Calu3 (cell line): ENCODE results near the gene NDUFS6. TPM values are rescaled to one million over a fixed set of nuclear protein-coding genes. Genes with fewer than 3 reads are reported as not detected.

Source experiments
- BruUV-seq: library from RNA; stranded (reverse); fragments of 400-500 nt; replicated peaks from 2 replicates; lab custom pipeline; 2021; lab: Mats Ljungman, UMichigan
- CTCF ChIA-PET: fragments of 300-600 bp; sonication (Branson Sonifier 250); formaldehyde crosslinking; loops from one replicate; lab custom pipeline; 2022; ENCODE audit warnings: antibody characterized with exemption; lab: Charles Lee
- DNase-seq: peaks from one replicate; pipeline ENCODE4 v3.0.0; 2022
- H3K27ac Mint-ChIP-seq: one replicate; pipeline ENCODE4 v1.8.0; 2022; ENCODE audit warnings: mixed read lengths; ENCODE audit not compliant: unreplicated experiment
- H3K27me3 Mint-ChIP-seq: one replicate; pipeline ENCODE4 v1.8.0; 2022; ENCODE audit warnings: mixed read lengths; ENCODE audit not compliant: unreplicated experiment
- H3K36me3 Mint-ChIP-seq: one replicate; pipeline ENCODE4 v1.8.0; 2022; ENCODE audit warnings: mild to moderate bottlenecking, moderate library complexity, mixed read lengths; ENCODE audit not compliant: insufficient read depth, unreplicated experiment
- H3K4me1 Mint-ChIP-seq: one replicate; pipeline ENCODE4 v1.8.0; 2022; ENCODE audit warnings: mild to moderate bottlenecking, low read depth, mixed read lengths; ENCODE audit not compliant: unreplicated experiment
- H3K4me3 Mint-ChIP-seq: one replicate; pipeline ENCODE4 v1.8.0; 2022; ENCODE audit warnings: mild to moderate bottlenecking, low read depth, moderate library complexity, mixed read lengths; ENCODE audit not compliant: unreplicated experiment
- H3K9me3 Mint-ChIP-seq: one replicate; pipeline ENCODE4 v1.8.0; 2022; ENCODE audit warnings: low read depth, mixed read lengths; ENCODE audit not compliant: unreplicated experiment
- CTCF ChIP-seq: fragments of 200-600 bp; IDR thresholded peaks from one replicate; pipeline ENCODE4 v1.8.0; 2022; ENCODE audit warnings: antibody characterized with exemption; ENCODE audit not compliant: unreplicated experiment
- intact Hi-C: fragments of 100-400 bp; cut with micrococcal nuclease; formaldehyde crosslinking; loops from one replicate; pipeline ENCODE4 v1.10.0; 2022; ENCODE audit not compliant: unreplicated experiment
- total RNA-seq: library from RNA; stranded (reverse); gene quantifications from 2 replicates; pipeline ENCODE4 v1.2.3, GENCODE V29; 2022

The NDUFS6 gene
- total RNA-seq, 1 experiment from 2014 or later, result 44.7 TPM

- no TSS peak for BruUV-seq
- peaks cover 6% of the 10 kb centered on the region for H3K9me3 Mint-ChIP-seq
- no peak overlapping the region for H3K27ac Mint-ChIP-seq
- no peaks in the 10 kb centered on the region for H3K27me3 Mint-ChIP-seq
- peaks cover 9% of the 10 kb centered on the region for H3K36me3 Mint-ChIP-seq
- no peak for DNase-seq
- H3K4me1 Mint-ChIP-seq, result no peaks in the 10 kb centered on the region
- TF ChIP-seq CTCF, result no peak
- H3K4me3 Mint-ChIP-seq, result no peak overlapping the region
- CTCF ChIA-PET, result interaction anchor here (1.0 kb wide), 1 partner anchor 20 kb away, joined by 4 read pairs; no protein-coding TSS in a partner anchor
- intact Hi-C loops, result no loop called here
Measured at GRCh38 chr5:1824109-1824821, 23.1 kb downstream of the NDUFS6 start.

- BruUV-seq, result no TSS peak
- Mint-ChIP-seq H3K36me3 (peaks cover 14% of the 10 kb centered on the region), H3K9me3 (peaks cover 6% of the 10 kb centered on the region), H3K4me1 (no peaks in the 10 kb centered on the region), H3K27me3 (no peaks in the 10 kb centered on the region), H3K4me3 (no peak overlapping the region), H3K27ac (no peak overlapping the region)
- CTCF ChIA-PET, result interaction anchor here (1.0 kb wide), 1 partner anchor 21 kb away, joined by 4 read pairs; no protein-coding TSS in a partner anchor
- intact Hi-C loops, result no loop called here
- DNase-seq, result no peak
- no peak for TF ChIP-seq CTCF
Measured at GRCh38 chr5:1824903-1825841, 24.0 kb downstream of the NDUFS6 start.

- Mint-ChIP-seq H3K27ac (no peak overlapping the region), H3K9me3 (peaks cover 6% of the 10 kb centered on the region), H3K4me1 (no peaks in the 10 kb centered on the region), H3K36me3 (peaks cover 14% of the 10 kb centered on the region), H3K4me3 (no peak overlapping the region), H3K27me3 (no peaks in the 10 kb centered on the region)
- TF ChIP-seq CTCF, result no peak
- no peak for DNase-seq
- intact Hi-C loops, result no loop called here
- no TSS peak for BruUV-seq
- CTCF ChIA-PET, result no interaction called here
Measured at GRCh38 chr5:1826235-1826980, 25.2 kb downstream of the NDUFS6 start.
